Measurements from ENCODE around the gene TRPM8.

The TRPM8 gene

DNA sequence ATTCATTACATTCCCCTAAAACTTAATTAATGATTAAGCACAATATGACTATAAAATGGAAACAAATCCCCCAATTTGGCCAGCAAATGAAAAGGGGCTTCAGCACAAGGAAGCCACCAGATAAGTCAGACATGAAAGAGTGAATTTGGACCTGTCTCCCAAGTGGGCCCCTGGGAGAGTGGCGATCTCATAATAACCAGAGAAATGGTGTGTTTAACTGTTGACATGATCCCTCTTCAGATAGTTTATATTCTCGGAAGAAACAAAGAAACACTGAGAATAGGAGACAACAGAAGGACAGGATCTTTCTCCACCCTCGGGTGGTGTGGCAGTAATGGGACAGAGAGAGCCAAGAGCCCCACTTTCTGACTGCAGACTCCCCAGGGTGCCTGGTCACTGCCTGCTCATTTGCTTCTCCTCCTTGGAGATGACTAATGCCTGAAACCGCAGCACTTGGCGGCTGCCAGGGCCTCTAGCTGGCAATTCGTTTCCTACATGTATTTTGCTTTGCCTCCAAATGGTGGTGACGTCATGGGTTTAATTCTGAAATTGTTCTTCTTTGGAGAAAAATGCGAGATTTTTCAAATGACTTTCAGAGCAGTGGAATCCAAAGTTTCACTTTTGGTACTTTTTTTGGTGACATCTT, 86.9 kb downstream of the TRPM8 start:
- no peak for DNase-seq

DNA sequence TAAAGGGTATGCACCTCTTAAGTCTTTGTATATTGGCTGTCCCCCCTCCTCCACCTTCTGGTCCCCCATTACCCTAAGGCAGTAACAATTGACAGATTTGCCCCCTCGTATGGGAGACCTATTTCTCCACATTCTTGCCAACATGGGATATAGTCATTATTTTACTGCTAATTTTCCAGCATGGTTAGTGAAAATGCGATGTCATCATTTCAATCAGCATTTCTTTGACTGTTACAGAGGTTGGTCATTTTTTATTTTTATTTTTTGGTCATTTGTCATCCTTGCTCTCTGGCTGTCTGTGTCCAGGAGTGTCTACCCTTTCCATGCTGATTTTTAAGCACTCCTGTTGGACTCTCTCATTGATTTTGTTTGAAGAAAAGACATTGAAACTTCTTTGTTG, 88.0 kb downstream of the TRPM8 start:
- DNase-seq, result no peak

DNA sequence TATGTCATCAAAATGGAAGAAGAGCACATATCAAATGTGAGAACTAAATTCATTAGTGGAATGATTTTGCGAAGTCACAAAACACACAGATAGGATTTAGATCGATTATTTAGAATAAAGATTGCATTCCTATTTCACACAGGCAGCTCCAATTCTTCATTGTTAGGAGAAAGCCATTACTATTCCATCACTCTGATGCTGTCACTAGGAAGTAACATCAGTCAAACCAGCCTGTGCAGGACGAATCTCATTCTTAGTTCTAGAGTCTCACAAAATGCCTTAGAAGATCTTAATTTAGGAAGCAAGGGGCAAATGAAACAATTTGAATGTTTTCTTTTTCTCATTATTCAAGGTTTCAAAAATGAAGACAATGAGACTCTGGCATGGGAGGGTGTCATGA, 89.3 kb downstream of the TRPM8 start:
- DNase-seq, result no peak

DNA sequence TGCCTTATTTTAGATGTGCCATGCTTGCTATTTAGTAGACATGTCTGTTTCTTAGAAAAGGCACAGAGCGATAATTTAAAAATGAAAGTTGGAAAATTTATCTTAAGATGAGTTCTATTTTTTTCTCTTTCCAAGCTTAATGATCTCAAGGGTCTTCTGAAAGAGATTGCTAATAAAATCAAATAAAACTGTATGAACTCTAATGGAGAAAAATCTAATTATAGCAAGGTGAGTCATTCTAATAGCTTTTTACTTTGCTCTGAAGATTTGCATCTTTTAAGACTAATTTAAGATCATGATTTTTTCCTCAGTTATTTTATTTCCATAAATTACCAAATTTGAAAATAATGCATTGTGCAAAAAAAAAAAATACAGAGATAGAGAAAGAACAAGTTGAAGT, 97.3 kb downstream of the TRPM8 start:
- no peak for DNase-seq

DNA sequence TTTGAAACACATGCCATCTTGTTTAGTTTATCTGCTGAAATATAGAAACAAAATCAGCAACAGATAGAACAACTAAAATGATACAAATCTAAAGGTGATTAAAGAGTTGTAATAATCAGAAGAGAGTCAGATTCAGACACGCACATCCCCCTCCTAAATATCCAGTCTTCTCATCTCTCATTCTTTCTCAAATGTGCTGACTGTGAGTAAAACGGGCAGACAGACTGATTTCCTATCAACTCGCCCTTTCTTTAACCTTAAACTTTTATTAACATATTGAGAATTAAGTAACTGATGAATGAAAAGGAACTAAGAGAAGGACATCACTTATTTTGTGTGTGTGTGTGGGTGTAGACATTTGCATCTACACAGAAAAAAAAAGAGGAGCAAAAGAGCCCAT, 98.7 kb downstream of the TRPM8 start:
- no peak for DNase-seq

DNA sequence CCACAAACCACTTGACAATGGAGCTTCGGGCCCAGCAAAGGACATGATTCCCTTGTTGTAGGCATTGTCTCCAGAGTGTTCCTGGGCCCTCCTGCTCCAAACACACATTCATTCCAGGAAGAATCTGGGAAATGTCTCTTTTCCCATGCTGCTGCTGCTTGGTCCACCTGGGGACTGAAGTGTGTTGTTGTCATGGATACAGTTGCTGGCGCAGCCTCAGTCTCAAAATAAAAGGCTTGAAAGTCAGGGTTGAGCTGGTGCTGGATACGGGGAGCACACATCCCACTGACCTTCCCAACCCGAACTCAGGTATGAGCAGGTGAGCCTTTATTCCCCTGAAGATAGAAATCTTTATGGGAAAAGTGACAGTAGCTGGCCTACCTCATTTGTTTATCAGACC, 102.7 kb downstream of the TRPM8 start:
- no peak for DNase-seq

DNA sequence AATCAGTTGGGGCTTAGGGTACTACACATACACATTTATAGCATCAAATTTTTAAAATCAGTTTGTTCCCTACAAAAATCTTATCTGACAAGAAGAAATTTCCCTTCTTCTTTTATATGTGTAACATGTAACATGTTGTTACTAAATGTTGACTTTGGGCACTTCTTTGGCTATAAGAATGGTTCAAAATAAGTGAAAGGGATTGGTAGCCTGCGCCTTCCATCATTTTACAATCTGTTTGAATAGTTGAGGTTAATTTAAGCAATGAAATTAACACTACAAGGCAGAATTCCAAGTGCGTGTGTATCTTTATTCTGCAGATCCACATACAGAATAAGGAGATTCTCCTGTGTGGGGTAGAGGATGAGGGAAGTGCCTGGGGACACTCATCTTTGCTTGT, 103.2 kb downstream of the TRPM8 start:
- no peak for DNase-seq

DNA sequence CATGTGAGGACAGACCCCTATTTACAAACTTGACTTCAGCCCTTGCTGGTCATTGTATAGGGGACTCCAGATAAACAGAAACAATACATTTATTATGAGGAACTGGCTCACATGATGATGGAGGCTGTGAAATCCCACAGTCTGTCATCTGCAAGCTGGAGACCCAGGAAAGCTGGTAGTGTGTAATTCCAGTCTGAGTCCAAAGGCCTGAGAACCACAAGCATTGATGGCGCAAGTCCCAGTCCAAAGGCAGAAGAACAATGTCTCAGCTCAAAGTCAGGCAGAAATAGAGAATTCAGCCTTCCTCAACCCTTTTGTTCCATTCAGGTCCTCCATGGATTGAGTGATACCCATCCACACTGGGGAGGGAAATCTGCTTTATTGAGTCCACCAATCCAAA, 105.3 kb downstream of the TRPM8 start:
- no peak for DNase-seq

DNA sequence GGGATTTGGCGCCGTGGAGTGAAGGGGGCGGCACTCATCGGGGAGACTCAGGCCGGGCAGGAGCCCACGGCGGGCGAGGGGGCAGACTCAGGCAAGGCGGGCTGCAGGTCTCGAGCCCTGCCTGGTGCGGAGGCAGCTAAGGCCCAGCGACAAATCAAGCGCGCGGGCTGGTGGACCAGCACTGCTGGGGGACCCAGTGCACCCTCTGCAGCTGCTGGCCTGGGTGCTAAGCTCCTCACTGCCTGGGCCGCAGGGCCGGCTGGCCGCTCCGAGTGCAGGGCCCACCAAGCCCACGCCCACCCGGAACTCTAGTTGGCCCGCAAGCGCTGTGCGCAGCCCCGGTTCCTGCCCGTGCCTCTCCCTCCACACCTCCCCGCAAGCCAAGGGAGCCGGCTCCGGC, 107.1 kb downstream of the TRPM8 start:
- no peak for DNase-seq

DNA sequence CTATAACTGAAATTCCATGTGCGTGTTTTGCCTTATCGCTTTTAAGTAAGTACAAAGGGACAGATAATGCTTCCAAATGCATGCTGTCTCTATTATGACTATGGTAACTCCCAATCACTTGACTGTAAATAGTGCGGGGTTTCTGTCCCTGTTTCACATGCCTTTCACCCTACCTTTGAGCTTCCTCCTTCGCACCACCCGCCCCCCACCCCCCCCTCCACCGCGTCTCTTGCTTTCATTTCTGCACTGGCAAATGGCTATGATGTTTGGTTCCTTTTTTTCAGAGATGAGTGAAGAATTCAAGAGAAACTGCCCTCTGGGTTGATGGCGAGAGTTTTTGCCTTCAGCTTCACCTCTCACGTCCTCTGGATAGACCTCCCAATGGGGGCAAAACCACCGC, 108.3 kb downstream of the TRPM8 start:
- DNase-seq, result no peak

DNA sequence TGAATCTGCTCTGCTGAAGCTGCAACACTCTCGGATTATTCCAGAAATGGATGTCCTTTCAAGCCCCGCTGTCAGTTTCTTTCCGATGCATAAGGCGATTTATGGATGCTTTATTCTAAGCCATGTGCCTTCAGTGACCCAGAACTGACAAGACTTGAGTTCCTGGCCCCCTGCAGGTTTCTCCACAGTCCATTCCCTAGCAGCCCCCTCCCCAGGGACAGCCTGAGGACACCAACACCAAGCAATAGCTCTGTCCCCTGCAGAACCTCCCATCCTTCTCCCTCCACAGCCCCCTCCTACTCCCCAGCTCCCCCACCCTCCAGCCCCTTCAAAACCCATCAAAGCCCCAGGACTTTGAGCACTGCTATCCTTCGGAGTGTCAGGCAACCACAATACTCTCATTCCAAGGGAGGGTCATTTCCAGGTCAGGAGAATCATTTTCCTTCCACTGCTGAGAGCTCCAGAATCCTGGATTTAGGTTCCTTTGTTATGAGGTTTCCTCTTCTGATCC, 108.8 kb downstream of the TRPM8 start:
- DNase-seq, result no peak

DNA sequence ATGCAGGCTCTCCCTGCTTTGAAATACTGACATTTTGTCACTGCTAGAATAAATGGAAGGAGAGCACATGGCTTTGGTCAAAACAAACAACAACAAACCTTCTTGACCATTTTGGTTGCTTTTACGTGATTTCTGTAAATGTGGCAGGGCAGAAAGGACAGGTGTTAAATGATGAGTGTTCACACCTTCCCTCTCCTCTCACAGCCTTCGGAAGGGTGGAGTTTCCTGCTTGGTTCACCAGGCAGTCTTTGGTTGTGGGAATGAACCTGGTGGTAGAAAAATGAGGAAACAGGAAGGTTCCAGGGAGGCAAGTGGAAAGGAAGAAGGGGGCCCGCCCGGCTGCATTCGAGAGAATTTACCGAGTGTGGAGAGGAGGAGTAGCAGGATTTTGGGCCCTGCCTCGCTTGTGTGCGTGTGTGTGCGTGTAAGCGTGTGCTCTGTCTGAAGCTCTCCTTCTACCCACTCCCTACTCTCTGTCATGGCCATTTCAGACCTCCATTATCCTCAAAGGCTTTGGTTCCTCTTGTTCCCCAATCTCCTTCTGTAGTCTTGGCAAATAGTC, 109.6 kb downstream of the TRPM8 start:
- no peak for DNase-seq

DNA sequence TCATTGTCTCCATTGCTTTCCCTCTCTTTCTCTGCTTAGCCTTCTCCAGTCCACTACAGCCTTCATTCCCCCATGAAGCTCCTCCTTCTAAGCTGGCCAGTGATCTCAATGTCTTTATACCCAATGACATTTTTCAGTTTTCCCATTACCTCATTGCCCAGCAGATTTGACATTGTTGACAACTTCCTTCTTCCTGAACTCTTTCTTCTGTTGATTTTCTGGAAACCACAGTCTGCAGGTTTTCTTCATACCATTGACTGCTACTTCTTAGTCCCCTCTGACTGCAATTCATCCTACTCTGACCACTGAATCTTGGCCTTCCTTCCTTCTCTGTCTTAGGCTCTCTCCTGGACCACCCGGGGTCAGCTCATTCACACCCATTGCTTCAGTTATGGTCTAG, 110.5 kb downstream of the TRPM8 start:
- no peak for DNase-seq

DNA sequence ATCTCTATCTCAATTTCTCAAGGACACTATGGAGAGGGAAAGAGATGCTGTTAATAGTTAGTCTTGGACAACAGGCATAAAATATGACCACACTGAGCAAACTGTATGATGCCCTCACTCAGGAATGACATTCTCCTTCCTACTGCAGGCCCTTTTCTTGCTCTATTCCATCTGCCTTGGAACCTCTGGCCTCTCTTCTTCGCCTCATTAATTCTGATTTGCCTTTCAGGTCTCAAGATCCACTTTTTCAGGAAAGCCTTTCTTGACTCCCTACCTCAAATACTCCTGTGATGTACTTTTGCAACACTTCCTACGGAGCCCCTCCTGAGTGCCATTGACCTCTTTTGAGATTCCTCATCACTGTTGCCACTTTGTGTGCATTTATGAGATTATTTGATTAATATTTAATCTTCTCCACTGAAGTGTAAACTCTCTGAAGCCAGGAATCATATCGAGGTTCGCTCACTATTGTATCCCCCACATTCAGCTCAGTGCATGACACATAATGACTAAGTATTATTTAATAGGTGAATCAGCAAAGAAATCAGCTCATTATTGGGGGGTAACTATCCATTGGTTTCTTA, 112.1 kb downstream of the TRPM8 start:
- no peak for DNase-seq

DNA sequence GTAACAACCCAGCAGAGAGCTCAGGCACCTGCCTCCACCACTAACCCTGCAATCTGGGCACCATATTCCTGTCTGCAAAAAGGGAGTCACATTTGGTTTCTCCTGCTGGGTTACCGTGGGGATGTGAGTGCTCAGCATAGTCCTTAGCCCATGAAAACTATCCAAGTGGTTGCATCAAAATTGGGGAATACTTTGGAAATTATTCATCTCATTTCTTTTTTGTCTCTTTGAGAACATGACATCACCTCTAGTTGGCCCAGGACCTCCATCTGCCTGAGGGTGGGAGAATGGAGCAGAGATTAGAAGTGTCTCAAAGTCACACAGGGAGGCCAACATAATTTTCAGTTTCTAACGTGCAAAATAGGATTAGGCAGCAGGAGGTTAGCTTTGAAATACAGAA, 114.0 kb downstream of the TRPM8 start:
- no peak for DNase-seq

DNA sequence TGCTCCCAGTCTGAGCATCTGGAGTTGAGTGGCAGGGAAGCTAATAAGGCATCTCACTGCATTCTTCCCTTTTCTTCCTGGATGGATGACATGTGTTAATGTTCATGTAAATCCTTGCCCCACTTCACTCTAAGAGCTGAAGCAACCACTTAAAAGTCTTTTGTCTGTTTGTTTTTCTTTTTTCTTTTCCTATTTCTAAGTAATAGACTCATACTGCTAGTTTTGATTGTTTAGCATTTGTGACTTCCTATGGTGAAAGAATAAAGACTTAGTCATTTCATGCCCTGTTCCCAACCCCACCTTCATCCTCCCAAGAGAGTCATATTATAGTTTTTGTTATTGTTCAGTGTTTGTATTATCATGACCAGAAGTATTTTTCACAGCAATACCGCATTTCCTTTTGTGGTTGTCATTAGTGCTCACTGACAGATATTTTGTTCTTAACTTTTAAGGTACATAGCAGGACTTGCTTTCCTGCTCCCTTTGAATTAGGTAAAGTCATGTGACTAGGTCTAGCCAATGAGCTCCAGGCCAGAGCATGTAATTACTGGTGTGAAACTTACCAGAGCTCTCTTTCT, 115.2 kb downstream of the TRPM8 start:
- DNase-seq, result no peak

DNA sequence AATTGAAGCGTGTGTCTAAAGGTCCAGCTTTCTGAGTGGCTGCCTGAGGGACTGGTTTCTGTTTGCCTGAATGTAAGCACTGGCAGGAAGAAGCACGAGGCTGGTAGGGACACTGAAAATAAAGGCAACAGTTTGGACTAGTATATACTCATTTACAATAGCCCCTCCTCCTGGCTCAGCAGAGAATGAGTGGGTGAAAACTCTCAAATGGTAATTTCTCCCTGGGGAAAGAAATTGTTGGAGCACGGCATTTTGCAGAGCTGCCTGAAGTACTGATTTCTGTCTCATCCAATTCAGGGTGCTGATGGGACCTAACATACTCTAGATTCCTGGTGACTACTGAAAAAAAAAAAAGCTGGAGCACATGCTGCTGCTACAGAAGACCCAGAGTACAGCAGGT, 116.0 kb downstream of the TRPM8 start:
- no peak for DNase-seq

DNA sequence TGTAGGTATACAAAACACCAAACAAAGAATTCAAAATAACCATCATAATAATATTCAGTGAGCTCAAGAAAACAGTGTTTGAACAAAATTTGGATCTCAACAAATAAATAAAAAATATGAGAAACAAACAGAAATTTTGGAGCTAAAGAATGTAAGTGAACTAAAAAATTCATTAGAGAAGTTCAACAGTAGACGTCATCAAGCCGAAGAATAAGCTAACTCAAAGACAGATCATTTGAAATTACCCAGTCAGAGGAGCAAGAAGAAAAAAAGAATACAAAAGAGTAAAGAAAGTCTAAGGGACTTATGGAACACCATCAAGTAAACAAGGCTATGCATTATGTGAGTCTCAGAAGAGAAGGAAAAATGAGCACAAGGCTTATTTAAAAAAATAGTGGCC, 116.7 kb downstream of the TRPM8 start:
- DNase-seq, result no peak

DNA sequence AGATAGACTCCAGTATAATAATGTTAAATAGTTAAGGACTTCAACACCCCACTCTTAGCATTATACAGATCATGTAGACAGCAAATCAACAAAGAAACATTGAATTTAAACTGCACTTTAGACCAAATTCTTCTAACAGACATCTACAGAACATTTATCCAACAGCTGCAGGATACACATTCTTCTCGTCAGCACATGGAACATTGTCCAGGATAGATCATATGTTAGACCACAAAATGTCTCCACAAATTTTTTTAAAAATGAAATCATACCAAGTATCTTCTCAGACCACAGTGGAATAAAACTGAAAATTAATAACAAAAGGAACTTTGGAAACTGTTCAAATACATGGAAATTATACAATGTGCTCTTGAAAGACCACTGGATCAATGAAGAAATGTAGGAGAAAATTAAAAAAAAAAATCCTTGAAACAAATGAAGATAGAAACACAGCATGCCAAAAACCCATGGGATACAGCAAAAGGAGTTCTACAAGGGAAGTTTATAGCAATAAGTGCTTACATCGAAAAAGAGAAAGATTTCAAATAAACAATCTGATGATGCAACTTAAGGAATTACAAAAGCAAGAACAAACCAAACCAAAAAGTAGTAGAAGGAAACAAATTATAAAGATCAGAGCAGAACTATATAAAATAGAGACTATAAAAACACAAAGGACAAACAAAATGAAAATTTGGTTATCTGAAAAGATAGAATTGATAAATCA, 121.1 kb downstream of the TRPM8 start:
- DNase-seq, result no peak

DNA sequence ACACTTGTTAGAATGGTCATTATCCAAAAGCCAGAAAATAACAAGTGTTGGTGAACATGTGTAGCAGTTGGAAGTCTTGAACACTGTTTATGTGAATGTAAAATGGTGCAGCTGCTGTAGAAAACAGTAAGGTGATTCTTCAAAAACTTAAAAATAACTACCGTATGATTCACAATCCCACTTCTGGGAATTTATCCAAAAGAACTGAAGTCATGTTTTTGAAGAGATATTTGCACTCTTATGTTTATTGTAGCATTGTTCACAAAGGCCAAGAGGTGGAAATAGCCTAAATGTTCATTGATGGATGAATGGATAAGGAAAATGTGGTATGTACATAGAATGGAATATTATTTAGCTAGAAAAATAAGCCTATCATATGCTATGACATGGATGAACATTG, 127.0 kb downstream of the TRPM8 start:
- no peak for DNase-seq

DNA sequence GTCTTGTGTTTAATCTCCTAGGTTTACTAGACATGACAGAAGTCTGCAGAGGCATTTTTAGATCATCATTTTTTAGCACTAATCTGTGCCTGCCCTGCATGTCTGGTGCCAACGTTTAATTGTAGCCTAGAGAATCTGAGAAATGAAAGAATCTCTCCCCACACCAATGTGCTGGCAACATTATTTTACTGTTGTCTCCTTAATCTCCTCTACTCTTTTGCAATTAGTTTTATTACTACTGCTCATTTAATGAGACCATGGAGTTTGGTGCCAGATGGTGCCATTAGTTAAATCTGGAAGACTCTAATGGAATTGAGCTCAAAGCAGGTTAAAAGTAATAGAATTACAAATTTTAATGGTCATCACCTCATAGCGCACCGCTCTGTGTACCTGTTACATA, 129.3 kb downstream of the TRPM8 start:
- no peak for DNase-seq

DNA sequence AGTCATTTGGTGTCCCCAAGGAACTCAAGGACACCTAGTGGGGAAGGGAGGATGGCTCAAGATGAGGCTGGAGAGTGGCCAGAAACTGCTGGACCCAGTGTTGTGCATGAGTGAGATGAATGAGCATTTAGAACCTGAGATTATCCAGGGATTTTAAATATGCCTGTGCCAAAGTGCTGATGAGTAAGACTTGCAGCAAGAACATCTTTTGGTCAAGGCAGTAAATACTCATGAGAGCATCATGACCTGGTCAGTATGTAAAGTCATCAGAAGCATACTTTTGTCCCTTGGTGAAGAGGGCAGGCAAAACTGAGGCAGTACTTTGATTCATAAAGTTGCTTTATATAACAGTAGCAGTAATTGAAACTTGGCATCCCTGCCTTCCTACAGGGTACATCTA, 130.2 kb downstream of the TRPM8 start:
- no peak for DNase-seq

DNA sequence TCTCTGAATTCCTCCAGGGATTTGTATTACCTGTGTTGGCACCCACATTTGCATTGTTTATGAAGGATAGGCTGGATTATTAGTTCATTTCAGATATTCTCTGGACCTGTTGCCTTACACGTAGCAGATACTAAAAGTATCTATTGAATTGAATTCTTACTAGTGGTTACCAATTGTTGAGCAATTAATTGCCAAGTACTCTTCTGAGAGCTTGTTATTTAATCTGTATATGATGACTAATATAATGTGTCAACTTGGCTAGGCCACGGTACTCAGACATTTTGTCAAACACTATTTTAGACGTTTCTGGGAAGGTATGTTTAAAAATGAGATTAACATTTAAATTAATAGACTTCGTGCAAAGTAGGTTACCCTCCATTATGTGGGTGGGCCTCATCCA, 130.9 kb downstream of the TRPM8 start:
- no peak for DNase-seq

All from hematopoietic multipotent progenitor cell treated with erythropoietin and hydrocortisone succinate and interleukin-3 and kit ligand, for 6 days (in vitro differentiated cells).